Measurements from ENCODE around the gene TPBGL.
A peak's percentile ranks its signal among the peaks of the same experiment; 100 is the strongest.

The TPBGL gene

GRCh38 chr11:75214411-75214821 is 26.2 kb upstream of the TPBGL start:
- DNase-seq, result peak; percentile 80

DNA sequence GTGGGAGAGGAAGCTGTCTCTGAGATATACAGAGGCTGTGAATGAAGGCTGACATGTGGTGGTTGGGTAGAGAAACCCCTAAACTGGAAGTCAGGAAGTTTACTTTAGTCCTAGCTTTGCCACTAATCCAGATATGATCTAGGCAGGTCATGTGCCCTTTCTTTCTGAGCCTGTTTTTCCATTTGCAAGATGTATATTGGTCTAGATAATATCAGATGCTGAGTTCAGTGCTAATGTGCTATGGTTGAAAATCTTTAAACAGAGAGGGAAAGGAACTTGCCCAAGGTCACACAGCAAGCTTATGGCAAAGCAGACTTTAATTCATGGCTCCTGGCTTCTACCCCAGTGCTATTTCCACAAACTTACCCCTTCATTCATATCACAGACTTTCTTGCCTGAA is 25.7 kb upstream of the TPBGL start:
- DNase-seq, result no peak

- DNase-seq, result no peak
These were observed 20.7 kb upstream of the TPBGL start for GRCh38 chr11:75219869-75220268.

DNA sequence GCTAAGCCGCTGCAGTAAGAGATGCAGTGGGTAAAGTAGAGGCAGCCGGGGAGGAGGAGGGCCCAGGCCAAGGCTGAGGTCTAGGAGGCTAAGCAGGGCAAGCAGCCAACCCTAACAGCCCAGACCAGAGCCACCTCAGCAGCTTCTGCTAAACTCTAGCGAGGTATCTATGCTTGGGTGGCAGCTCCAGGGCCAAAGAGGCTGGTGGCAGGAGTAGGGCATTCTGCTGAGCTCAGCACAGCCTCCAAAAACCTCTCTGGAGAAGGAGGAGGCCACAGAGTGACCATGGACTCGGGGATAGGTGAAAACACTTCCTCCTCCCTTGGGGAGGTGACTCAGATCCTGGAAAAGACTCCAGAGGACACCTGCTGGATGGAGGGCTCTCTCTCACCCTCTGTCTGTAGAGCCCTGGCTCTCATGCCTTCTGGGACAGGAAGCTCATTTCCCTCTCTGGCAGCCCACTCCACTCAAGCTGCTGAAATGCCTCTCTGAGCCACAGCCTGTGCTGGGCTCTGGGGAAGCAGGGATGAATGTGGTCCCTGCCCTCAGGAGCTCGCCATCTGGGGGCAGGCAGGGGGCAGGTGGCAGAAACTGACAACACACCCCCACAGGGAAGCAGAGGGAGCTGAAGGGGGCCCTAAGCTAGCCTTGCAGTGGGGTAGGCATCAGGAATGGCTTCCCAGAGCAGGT is 16.5 kb upstream of the TPBGL start:
- DNase-seq, result no peak

GRCh38 chr11:75225794-75226193 is 14.8 kb upstream of the TPBGL start:
- DNase-seq, result no peak

DNA sequence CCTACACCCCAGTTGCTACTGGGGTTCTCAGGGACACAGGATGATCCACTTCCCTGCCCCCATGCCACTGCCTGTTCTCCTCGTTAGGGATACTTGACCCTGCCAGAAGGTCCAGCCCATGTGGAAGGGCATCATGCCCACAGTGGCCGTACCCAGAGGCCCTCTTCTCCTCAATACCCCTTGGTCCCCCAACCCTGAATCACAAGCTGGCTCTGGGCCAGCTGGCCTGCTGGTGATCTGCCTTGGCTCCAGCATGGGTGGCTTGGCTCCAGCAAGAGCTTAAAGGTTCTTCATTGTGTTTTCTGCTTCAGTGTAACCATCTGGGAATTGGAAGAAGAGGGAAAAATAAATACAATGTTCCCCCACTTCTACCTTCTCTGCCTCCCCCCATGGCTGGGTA is 11.1 kb upstream of the TPBGL start:
- no peak for DNase-seq

- no peak for DNase-seq
These were observed 10.0 kb upstream of the TPBGL start for GRCh38 chr11:75230621-75231020.

GRCh38 chr11:75233754-75234172 is 6.8 kb upstream of the TPBGL start:
- DNase-seq, result peak; percentile 71

- no peak for DNase-seq
These were observed 4.5 kb upstream of the TPBGL start for GRCh38 chr11:75236062-75236461.

DNA sequence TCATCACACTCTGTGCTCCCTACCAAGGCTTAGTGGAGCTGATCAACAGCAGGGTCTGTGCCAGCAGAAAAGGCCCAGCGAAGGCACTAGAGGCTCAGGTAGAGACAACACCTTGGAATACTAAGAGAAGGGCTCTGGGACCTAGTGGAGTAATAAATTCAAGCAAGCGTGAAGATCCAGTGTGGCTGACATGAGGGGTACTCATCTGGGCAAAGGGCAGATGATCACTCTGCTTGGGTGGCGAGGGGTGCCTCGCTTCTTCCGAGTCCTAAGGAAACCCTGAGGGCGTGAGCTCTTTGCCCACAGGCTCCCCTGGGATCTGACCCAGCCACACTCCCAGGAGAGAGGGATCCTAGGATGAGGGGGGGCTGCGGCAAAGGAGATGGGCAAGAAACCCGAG is 3.5 kb upstream of the TPBGL start:
- DNase-seq, result no peak

DNA sequence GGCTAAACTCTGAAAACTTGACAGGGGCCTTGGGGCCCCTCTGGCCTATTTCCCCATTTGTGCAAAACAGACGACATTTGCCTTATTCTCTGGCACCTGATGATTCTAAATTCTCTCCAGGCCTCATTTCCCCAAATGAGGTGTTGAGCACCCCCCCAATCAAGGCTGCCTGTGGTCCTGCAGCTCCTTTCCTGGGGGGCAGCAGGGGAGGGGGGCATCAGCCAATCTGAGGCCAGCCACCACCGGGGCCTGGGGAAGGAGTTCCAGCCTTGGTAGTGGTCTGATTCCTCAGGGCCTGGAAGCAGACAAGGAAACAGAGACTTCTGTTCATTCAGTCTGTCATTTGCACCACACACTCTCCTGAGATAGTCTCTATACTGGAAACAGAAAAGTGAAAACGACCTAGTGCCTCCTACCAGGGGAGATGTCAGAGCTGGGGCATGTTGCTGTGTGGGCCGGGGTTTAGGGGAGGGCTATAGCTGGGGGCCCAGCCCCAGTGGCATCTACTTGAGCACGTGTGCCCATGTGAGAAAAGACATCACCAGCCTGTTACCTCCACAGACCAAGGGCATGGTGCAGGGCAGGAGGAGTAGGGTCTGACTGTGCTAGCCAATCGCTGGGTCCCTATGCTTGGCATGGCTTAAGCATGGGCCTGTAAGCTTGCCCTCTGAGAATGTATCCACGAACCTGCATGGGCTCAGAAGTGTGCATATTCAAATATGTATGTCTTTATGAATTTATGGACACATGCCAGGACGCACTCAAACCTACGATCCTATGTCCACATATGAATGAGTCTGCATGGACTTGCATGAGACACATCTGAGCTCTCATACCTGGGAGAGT is 1.8 kb upstream of the TPBGL start:
- DNase-seq, result no peak

- no peak for DNase-seq
These were observed 863 bp upstream of the TPBGL start for GRCh38 chr11:75239531-75240290.

GRCh38 chr11:75241036-75241905 is 697 bp downstream of the TPBGL start:
- peak; percentile 61 for DNase-seq

DNA sequence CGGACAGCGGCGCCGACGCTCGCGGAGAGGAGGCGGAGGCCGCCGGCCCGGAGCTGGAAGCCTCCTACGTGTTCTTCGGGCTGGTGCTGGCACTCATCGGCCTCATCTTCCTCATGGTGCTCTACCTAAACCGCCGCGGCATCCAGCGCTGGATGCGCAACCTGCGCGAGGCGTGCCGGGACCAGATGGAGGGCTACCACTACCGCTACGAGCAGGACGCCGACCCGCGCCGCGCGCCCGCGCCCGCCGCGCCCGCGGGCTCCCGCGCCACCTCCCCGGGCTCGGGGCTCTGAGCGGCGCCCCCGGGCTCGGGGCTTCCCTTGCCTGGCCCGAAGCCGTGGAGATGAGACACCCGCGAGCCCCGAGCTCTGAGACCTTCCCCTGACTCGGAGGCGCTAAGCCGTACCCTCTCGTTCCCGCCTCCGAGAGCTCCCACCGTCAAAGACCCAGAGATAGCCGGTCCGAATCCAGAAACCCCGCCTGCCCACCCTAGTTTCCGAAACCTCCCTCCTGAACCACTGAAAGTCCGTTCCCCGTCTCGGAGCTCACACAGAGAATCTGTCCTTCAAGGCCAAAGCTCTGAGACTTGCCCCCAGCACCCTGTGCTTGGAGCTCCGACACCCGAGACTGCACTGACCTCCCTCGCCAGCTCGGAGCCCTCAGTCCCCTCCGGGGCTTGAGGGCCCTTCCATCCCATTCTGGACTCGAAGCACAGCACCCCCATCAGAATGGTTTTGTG is 1.5 kb downstream of the TPBGL start:
- DNase-seq, result no peak

DNA sequence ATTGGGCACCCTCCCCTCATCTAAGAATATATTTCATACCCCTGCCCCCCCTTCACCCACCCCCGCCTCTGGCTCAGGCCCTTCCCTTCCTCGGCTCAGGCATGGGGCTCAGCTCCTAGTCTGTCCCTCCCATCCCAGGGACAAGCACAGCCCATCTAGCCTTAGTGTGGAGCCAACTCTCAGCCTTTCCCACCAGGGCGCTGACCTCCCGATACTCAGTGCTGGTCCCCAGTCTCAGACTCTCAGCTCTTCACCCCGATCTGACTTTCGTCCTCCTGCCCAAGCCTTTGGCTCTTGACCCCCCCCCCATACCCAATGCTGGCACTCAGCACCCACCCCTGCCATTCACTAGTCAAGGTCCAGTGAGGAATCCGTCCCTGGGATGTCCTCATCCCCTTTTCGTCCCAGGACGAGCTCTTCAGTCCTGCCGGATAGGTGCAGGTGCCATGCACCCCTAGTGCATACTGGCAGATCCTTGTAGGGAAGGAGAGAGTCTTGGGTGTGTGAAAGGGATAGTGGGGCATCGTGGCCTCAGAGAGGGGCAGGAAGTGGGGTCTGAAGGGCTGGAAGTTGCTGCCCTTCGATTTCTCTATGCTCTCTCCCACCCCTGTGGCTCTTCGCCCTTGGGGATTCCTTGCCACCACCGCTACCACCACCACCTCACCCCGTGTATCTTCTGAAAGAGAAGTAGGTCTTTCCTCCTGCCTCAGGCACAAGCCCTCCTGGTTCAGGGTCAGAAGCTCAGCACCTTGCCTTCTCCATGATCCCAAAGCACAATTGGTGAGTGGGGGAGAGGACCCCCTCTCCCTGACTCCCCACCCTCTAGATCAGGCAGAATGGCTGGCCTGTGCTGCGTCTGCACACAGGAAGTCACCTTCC is 2.4 kb downstream of the TPBGL start:
- DNase-seq, result no peak

- no peak for DNase-seq
These were observed 3.7 kb downstream of the TPBGL start for GRCh38 chr11:75244052-75244814.

DNA sequence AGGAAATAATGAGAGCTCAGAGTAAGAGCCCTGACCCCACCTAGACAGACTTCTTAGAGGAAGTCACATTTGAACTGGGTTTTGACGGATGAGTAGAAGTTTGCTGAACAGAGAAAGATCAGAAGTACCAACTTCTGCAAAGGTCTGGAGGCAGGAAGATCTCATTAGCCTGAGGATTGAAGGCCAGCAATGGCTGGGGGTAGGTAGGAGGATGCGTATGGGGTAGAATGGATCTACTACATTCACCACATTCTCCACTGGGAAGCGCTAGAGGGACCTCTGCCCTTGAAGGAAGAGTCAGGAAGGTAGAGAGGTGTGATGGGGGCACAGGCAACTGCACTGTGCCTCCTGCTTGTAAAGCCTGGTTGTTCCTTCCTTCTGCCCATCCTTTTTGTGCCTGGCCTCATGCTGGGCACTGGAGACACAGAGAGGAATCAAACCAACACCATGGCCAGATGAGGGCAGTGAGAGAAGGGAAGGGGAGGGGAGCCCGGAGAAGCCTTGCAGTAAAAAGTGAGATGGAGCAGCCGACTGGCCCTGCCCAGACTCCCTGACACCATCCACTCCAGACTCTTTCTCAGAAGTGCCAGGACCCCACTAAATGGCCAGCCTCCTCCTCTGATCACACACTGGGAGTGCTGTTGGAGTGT is 4.9 kb downstream of the TPBGL start:
- DNase-seq, result no peak

DNA sequence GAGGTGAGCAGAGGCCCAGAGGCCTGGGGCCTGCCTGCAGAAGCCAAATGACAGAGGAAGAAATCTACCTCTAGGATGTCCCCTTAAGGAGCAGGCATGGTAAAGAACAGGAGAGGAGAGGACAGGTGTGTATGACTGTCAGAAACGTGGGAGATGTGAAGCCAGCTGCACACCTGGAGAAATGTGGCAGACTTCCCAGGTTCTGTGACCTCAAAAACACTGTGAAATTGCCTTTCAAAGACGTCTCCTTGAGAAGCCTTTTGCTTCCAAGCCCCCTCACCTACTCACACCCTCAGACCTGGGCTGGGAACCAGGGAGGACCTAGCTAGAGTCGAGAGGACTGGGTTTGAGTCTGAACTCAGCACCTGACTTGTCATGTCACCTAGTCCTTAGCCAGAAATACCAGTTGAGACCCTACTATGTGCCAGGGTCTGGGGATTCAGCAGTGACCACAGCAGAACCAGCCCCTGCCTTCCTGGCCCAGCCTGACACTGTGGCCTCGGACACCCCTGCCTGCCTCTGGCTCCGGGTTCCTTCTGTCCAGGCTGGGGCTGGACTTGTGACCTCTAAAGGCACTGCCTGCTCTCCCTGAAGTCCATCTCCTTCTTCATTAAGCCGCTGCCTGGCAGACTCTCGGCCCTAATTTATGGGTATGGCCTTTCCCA is 5.6 kb downstream of the TPBGL start:
- no peak for DNase-seq

Measured in kidney glomerular epithelial cell (primary cell).